ENCODE measurements around the gene RNF38. TPM values are rescaled to one million over a fixed set of nuclear protein-coding genes. Genes with fewer than 3 reads are reported as not detected.

Gene RNF38
- total RNA-seq, 1 experiment from 2014 or later: 18.1 TPM

- ChIA-PET CTCF (no interaction called here), RAD21 (ENCODE audit: low non-redundant PET in 1 of 2, low total read pairs in 2 of 2, uncharacterized antibody in 2 of 2, unreplicated experiment in 2 of 2) (no interaction called here), POLR2A (no interaction called here)
- no peak overlapping the region for H3K4me3 ChIP-seq (replicated peaks in 1 of 2; ENCODE audit: low read depth in 1 of 2, low read length in 2 of 2)
- H3K9me2 ChIP-seq (ENCODE audit: insufficient read depth): no peaks in the 10 kb centered on the region
- H3K9me3 ChIP-seq (ENCODE audit: control insufficient read depth in 1 of 2, insufficient read depth in 1 of 2, low read depth in 1 of 2, low read length in 2 of 2): no peaks in the 10 kb centered on the region
- no peaks in the 10 kb centered on the region for H3K79me2 ChIP-seq (ENCODE audit: insufficient read depth, low read length)
- no peak for DNase-seq (ENCODE audit: low read depth, low spot score)
- H3K4me1 ChIP-seq (ENCODE audit: control insufficient read depth in 1 of 2, insufficient read depth in 2 of 2, low read length in 2 of 2): no peaks in the 10 kb centered on the region
- no peak overlapping the region for H2AFZ ChIP-seq (ENCODE audit: low read depth, low read length, poor library complexity, severe bottlenecking)
- H3K36me3 ChIP-seq (ENCODE audit: control insufficient read depth in 1 of 2, insufficient read depth in 2 of 2, low read length in 2 of 2): no peaks in the 10 kb centered on the region
- H4K20me1 ChIP-seq (ENCODE audit: insufficient read depth): no peaks in the 10 kb centered on the region
- no TSS peak for BruUV-seq (replicated peaks)
- intact Hi-C loops (cut with micrococcal nuclease): no loop called here
- no peak for TF ChIP-seq RAD21 (IDR thresholded peaks at IDR 0.05; ENCODE audit: low read depth)
- TF ChIP-seq ZFX (IDR thresholded peaks at IDR 0.05): no peak
- no peak overlapping the region for H3K9ac ChIP-seq (ENCODE audit: low read length)
- ATAC-seq: no peak
- H3K4me2 ChIP-seq (ENCODE audit: low read length): no peak overlapping the region
- H3K27me3 ChIP-seq (ENCODE audit: insufficient read depth, low read length): no peaks in the 10 kb centered on the region
- H3K27ac ChIP-seq (ENCODE audit: low read depth, low read length): no peak overlapping the region
These were observed 26.3 kb upstream of the RNF38 start for GRCh38 chr9:36426348-36426747.

- H3K4me2 ChIP-seq (ENCODE audit: low read length): no peak overlapping the region
- H3K79me2 ChIP-seq (ENCODE audit: insufficient read depth, low read length): no peaks in the 10 kb centered on the region
- ChIA-PET RAD21 (ENCODE audit: low non-redundant PET in 1 of 2, low total read pairs in 2 of 2, uncharacterized antibody in 2 of 2, unreplicated experiment in 2 of 2) (no interaction called here), CTCF (no interaction called here), POLR2A (no interaction called here)
- DNase-seq (ENCODE audit: low read depth, low spot score) (no peak), ATAC-seq (no peak)
- no peaks in the 10 kb centered on the region for H4K20me1 ChIP-seq (ENCODE audit: insufficient read depth)
- no peak for TF ChIP-seq CEBPB (IDR thresholded peaks at IDR 0.05; ENCODE audit: low read depth)
- TF ChIP-seq, protein P1, sequence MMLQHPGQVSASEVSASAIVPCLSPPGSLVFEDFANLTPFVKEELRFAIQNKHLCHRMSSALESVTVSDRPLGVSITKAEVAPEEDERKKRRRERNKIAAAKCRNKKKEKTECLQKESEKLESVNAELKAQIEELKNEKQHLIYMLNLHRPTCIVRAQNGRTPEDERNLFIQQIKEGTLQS (IDR thresholded peaks at IDR 0.05): no peak
- TF ChIP-seq CBX3 (IDR thresholded peaks at IDR 0.05; ENCODE audit: low read depth): no peak
- no peak for TF ChIP-seq EGR1 (IDR thresholded peaks at IDR 0.05; ENCODE audit: low read depth)
- TF ChIP-seq SP1 (IDR thresholded peaks at IDR 0.05; ENCODE audit: low read depth): no peak
- no peak for TF ChIP-seq POLR2AphosphoS5 (IDR thresholded peaks at IDR 0.05; ENCODE audit: low read depth, low read length)
- no peak for TF ChIP-seq POLR2A (IDR thresholded peaks at IDR 0.05; ENCODE audit: borderline replicate concordance, extremely low read depth, insufficient read depth, insufficient read length)
- no peak for TF ChIP-seq ZFX (IDR thresholded peaks at IDR 0.05)
- BruUV-seq (replicated peaks): no TSS peak
- H3K27ac ChIP-seq (ENCODE audit: low read depth, low read length): no peak overlapping the region
- H2AFZ ChIP-seq (ENCODE audit: low read depth, low read length, poor library complexity, severe bottlenecking): no peak overlapping the region
- H3K9ac ChIP-seq (ENCODE audit: low read length): no peak overlapping the region
- no peaks in the 10 kb centered on the region for H3K9me2 ChIP-seq (ENCODE audit: insufficient read depth)
- no peaks in the 10 kb centered on the region for H3K36me3 ChIP-seq (ENCODE audit: control insufficient read depth in 1 of 2, insufficient read depth in 2 of 2, low read length in 2 of 2)
- H3K4me3 ChIP-seq (replicated peaks in 1 of 2; ENCODE audit: low read depth in 1 of 2, low read length in 2 of 2): no peak overlapping the region
- H3K27me3 ChIP-seq (ENCODE audit: insufficient read depth, low read length): no peaks in the 10 kb centered on the region
- intact Hi-C loops (cut with micrococcal nuclease): no loop called here
- H3K4me1 ChIP-seq (ENCODE audit: control insufficient read depth in 1 of 2, insufficient read depth in 2 of 2, low read length in 2 of 2): peaks cover 15 to 17% of the 10 kb centered on the region in 2 experiments
- no peaks in the 10 kb centered on the region for H3K9me3 ChIP-seq (ENCODE audit: control insufficient read depth in 1 of 2, insufficient read depth in 1 of 2, low read depth in 1 of 2, low read length in 2 of 2)
These were observed 24.4 kb upstream of the RNF38 start for GRCh38 chr9:36424289-36425055.
